ENCODE measurements around the gene LRRN4CL. TPM values are rescaled to one million over a fixed set of nuclear protein-coding genes. Genes with fewer than 3 reads are reported as not detected.
"Not testable (repeated sequence)": the region's sequence is repeated elsewhere in the genome, so short reads cannot be mapped to it uniquely, and the experiment has no call there.

The LRRN4CL gene
- total and polyA plus RNA-seq, 2 of the 8 experiments (the other 6 are each of a cell fraction or from before 2014, with no cell fraction given): 0.05 to 0.26 TPM

GRCh38 chr11:62652161-62653006 lies 36.9 kb downstream of the LRRN4CL start (continued):
- TF ChIP-seq KDM4A (IDR thresholded peaks at IDR 0.05; ENCODE audit: low read depth, low read length, severe bottlenecking) (no peak), TBP (IDR thresholded peaks at IDR 0.05; ENCODE audit: low read depth, low read length) (no peak)

DNA sequence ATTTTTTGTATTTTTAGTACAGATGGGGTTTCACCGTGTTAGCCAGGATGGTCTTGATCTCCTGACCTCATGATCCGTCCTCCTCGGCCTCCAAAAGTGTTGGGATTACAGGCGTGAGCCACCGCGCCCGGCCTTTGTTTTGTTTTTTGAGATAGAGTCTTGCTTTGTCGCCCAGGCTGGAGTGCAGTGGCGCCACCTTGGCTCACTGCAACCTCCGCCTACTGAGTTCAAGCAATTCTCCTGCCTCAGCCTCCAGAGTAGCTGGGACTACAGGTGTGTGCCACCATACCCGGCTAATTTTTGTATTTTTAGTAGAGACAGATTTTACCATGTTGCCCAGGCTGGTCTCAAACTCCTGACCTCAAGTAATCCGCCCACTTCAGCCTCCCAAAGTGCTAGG lies 39.0 kb downstream of the LRRN4CL start:
- not testable (repeated sequence) for H4K91ac ChIP-seq (replicated peaks; ENCODE audit: insufficient read length, low read length); H2BK12ac ChIP-seq (ENCODE audit: low read depth, low read length); H3K4me2 ChIP-seq (ENCODE audit: insufficient read depth in 1 of 2, low read depth in 2 of 2, low read length in 2 of 2); H2AK5ac ChIP-seq (ENCODE audit: low read depth, low read length); H3K4me1 ChIP-seq (replicated peaks in 1 of 4; ENCODE audit: control insufficient read depth in 3 of 4, insufficient read depth in 4 of 4, low read length in 3 of 4); H3K56ac ChIP-seq (replicated peaks; ENCODE audit: insufficient read length, low read depth, low read length); H2BK120ac ChIP-seq (replicated peaks; ENCODE audit: low read depth, low read length); H4K8ac ChIP-seq (ENCODE audit: extremely low read depth, insufficient read depth, low read length); H3K9ac ChIP-seq (replicated peaks in 1 of 4; ENCODE audit: extremely low read depth in 1 of 4, low read depth in 3 of 4, low read length in 3 of 4); H2BK15ac ChIP-seq (ENCODE audit: low read length); DNase-seq (ENCODE audit: low read depth in 1 of 2, low spot score in 2 of 2); FAIRE-seq; H3K9me3 ChIP-seq (ENCODE audit: insufficient read depth in 2 of 2, low read depth in 1 of 2, low read length in 1 of 2); H3K14ac ChIP-seq (ENCODE audit: insufficient read length); H3K23ac ChIP-seq (ENCODE audit: insufficient read length); H3K4me3 ChIP-seq (ENCODE audit: extremely low read depth in 1 of 4, insufficient read depth in 2 of 4, low read depth in 3 of 4, low read length in 4 of 4); H3K27ac ChIP-seq (ENCODE audit: low read depth, low read length); H3K27me3 ChIP-seq (replicated peaks in 1 of 4; ENCODE audit: control insufficient read depth in 3 of 4, extremely low read depth in 1 of 4, insufficient read depth in 3 of 4, low read length in 3 of 4); H3K4ac ChIP-seq (replicated peaks; ENCODE audit: insufficient read length, low read depth, low read length); H3K23me2 ChIP-seq (ENCODE audit: low read depth, low read length); H2BK20ac ChIP-seq (ENCODE audit: low read length); H3K18ac ChIP-seq (ENCODE audit: extremely low read depth, low read length); H4K5ac ChIP-seq (ENCODE audit: insufficient read length, low read depth, low read length); H3K79me1 ChIP-seq (ENCODE audit: low read depth, low read length); H2BK5ac ChIP-seq (ENCODE audit: low read depth, low read length); H2AFZ ChIP-seq (ENCODE audit: low read length)
- WGBS, 2 experiments (ENCODE audit: extremely low coverage in 1 of 2, insufficient coverage in 1 of 2, insufficient read length in 1 of 2, insufficient replicate concordance in 2 of 2, low coverage in 1 of 2, low lambda C conversion rate in 2 of 2, missing lambda C conversion rate in 1 of 2): 96% methylated on average over 11 of the region's 12 CpGs; no CpG with 5 or more reads in 1 of the 2 experiments
- peaks cover 10 to 33% of the 10 kb centered on the region in 2 experiments for H3K79me2 ChIP-seq (ENCODE audit: control insufficient read depth in 1 of 2, insufficient read depth in 2 of 2, low read length in 2 of 2)
- H3K36me3 ChIP-seq (ENCODE audit: control insufficient read depth in 2 of 4, insufficient read depth in 4 of 4, low read length in 3 of 4): peaks cover 0 to 14% (median 7%) of the 10 kb centered on the region in 4 experiments; a peak in 5 of 8 replicates
- ChIA-PET POLR2A (ENCODE audit: partially characterized antibody) (interaction anchor here (1.3 to 50.4 kb wide), 3 partner anchors 41 to 206 kb away, joined by 3 to 2041 read pairs (median 52); partner anchors contain the start of genes BSCL2, C11orf98, CSKMT and GNG3), CTCF (ENCODE audit: partially characterized antibody) (interaction anchor here (0.7 to 3.2 kb wide), 7 partner anchors 19 to 107 kb away, joined by 3 to 14 read pairs (median 3); partner anchors contain the start of gene LRRN4CL)
- H4K20me1 ChIP-seq (replicated peaks in 1 of 2; ENCODE audit: control insufficient read depth in 1 of 2, insufficient read depth in 2 of 2, low read length in 2 of 2): peaks cover 3 to 23% of the 10 kb centered on the region in 2 experiments

Measured in H1 (cell line).